ENCODE data around the gene MOXD1. TPM values are rescaled to one million over a fixed set of nuclear protein-coding genes. Genes with fewer than 3 reads are reported as not detected.

MOXD1 gene
- total RNA-seq, 2 experiments from 2014 or later = 0.74 TPM; not detected in 1

DNA sequence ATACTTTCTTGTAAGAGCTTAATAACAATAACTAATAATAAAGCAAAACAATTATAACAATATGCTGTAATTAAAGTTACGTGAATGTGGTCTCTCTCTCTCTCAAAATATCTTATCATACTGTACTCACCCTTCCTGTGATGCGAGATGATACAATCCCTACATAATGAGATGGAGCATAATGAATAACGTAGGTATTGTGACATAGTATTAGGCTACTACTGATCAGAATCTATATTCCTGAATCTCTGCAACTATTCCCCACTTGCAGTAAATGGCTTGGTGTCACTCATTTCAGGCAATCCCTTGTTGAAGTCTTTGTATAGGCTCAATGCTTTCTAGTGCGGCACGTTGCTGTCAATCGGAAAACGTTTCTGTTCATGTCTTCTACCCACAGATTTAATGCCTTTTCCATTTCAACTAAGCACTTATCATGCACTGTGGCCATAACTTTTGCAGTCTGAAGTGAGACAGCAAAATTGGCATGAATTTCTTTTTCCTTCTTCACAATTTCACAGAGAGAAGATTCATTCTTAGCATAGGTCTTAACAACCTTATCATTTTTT lies 32.3 kb downstream of the MOXD1 start:
- no peak for DNase-seq (ENCODE audit: low spot score)
- CTCF ChIA-PET (ENCODE audit: unreplicated experiment) = no interaction called here
- Histone ChIP-seq H3K79me2 (ENCODE audit: insufficient read depth, low read depth, low read length) (no peaks in the 10 kb centered on the region), H3K9me2 (ENCODE audit: insufficient read depth, low read length) (no peaks in the 10 kb centered on the region), H3K4me3 (ENCODE audit: low read depth, low read length, poor library complexity, severe bottlenecking) (no peak overlapping the region), H4K20me1 (ENCODE audit: insufficient read depth, low read length) (no peaks in the 10 kb centered on the region), H3K9me3 (ENCODE audit: low read length) (no peaks in the 10 kb centered on the region), H3K36me3 (ENCODE audit: insufficient read depth, low read length) (no peaks in the 10 kb centered on the region), H3K4me1 (ENCODE audit: insufficient read depth, low read length, poor library complexity, severe bottlenecking) (peaks cover 11% of the 10 kb centered on the region), H3K4me2 (ENCODE audit: low read length) (no peak overlapping the region), H3K27ac (ENCODE audit: low read depth, low read length, poor library complexity, severe bottlenecking) (no peak overlapping the region), H2AFZ (ENCODE audit: low read length) (no peak overlapping the region)
- no TSS peak for BruUV-seq (replicated peaks)
- TF ChIP-seq EZH2phosphoT487 (IDR thresholded peaks at IDR 0.05; ENCODE audit: borderline replicate concordance, low read depth, low read length) (no peak), CTCF (conservative IDR thresholded peaks at IDR 0.05; ENCODE audit: low read length) (no peak)
- POLR2A ChIA-PET = interaction anchor here (0.5 to 1.0 kb wide), 3 partner anchors 12 to 144 kb away, joined by 3 read pairs; partner anchors contain the start of gene STX7
- intact Hi-C loops (cut with micrococcal nuclease; ENCODE audit: unreplicated experiment) = no loop called here

DNA sequence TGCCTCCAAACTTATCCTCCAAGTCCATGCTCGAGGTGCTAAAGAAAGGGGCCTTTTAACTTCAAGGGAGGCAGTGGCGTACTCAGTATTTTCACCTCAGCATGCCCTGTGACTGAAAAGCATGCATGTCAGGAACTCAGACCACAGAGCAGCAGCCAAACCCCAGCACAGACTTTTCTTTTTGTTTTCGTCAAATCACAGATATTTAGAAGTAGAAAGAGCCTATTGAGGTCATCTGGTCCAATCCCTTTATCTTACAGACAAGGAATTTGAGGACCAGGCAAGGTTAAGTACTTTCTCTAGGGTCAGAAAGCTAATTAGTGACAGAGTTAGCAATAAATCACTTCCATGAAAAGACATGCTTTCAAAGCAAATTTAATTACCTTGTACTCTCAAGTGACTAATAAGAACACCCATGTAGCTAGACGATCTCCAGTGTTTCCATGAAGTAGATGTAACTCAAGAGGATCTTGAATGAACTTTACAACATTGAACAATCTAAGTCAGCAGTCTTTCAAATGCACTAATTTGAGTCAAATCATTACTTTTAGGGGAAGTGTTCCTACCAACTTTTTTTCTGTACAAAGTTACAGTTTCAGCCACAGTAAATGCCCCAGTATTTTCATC lies 35.9 kb downstream of the MOXD1 start:
- DNase-seq (ENCODE audit: low spot score) = no peak
- intact Hi-C loops (cut with micrococcal nuclease; ENCODE audit: unreplicated experiment) = no loop called here
- Histone ChIP-seq H3K27ac (ENCODE audit: low read depth, low read length, poor library complexity, severe bottlenecking) (no peak overlapping the region), H3K9me3 (ENCODE audit: low read length) (no peaks in the 10 kb centered on the region), H3K79me2 (ENCODE audit: insufficient read depth, low read depth, low read length) (no peaks in the 10 kb centered on the region), H3K9me2 (ENCODE audit: insufficient read depth, low read length) (no peaks in the 10 kb centered on the region), H3K4me1 (ENCODE audit: insufficient read depth, low read length, poor library complexity, severe bottlenecking) (peaks cover 22% of the 10 kb centered on the region), H3K36me3 (ENCODE audit: insufficient read depth, low read length) (no peaks in the 10 kb centered on the region), H4K20me1 (ENCODE audit: insufficient read depth, low read length) (no peaks in the 10 kb centered on the region), H2AFZ (ENCODE audit: low read length) (peak overlapping the region; percentile 61), H3K4me2 (ENCODE audit: low read length) (peak overlapping the region; percentile 4; the same call in 1 of the 2 replicates), H3K4me3 (ENCODE audit: low read depth, low read length, poor library complexity, severe bottlenecking) (no peak overlapping the region)
- CTCF ChIA-PET (ENCODE audit: unreplicated experiment) = interaction anchor here (1.0 kb wide), 1 partner anchor 25 kb away, joined by 3 read pairs; no protein-coding TSS in a partner anchor
- POLR2A ChIA-PET = interaction anchor here (0.8 to 2.6 kb wide), 3 partner anchors 10 to 446 kb away, joined by 3 to 11 read pairs (median 10); no protein-coding TSS in a partner anchor
- TF ChIP-seq EZH2phosphoT487 (IDR thresholded peaks at IDR 0.05; ENCODE audit: borderline replicate concordance, low read depth, low read length) (no peak), CTCF (conservative IDR thresholded peaks at IDR 0.05; ENCODE audit: low read length) (no peak)
- no TSS peak for BruUV-seq (replicated peaks)
